ENCODE data around the gene IL27RA.

DNA sequence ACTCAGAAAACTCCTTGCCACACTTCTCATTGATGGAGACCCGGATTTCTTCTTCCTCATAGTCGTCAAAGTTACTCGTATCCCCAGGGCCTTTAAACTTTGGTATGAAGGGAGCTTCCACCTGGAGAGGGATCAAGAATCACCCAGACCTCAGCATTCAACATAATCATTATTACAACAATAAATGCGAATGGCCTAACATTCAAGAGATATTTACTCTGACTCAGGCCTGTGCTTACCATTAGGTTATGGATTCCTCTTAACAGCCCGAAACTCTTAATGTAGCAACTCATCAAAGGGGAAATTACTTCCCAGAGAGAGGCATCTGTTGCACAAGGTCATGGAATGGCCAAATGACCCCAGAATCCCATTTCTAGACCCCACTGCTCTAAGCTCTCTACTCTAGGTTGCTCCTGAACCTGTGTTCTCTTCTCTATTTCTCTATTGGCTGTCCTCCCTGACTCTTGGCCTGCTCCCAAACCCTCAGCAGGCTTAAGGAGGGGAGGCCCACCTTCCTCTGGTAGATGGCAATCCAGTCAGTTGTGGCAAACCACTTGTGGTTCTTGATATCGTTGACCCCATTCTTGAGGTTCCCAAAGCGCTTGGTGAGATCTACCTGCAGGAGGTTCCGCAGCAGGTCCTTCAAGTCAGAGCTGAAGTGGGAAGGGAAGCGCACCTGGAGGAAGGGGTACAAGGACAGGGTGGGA lies 61.7 kb downstream of the IL27RA start:
- TF ChIP-seq EZH2 (IDR thresholded peaks at IDR 0.05; ENCODE audit: insufficient read depth, poor library complexity, severe bottlenecking) (no peak), EZH2phosphoT487 (IDR thresholded peaks at IDR 0.05; ENCODE audit: insufficient read depth, low read depth) (no peak)
